ENCODE results near the gene OR2A12.

GRCh38 chr7:144037414-144038035 is 48.6 kb upstream of the OR2A12 start:
- no peak for TF ChIP-seq CTCF (IDR thresholded peaks at IDR 0.05; ENCODE audit: low read length)
- TF ChIP-seq EZH2 (optimal IDR thresholded peaks at IDR 0.05; ENCODE audit: low read depth, low read length), result no peak
